Transverse colon (tissue), 4 donors: ENCODE data around the gene RTEL1. TPM values are rescaled to one million over a fixed set of nuclear protein-coding genes. Genes with fewer than 3 reads are reported as not detected.
A peak's percentile ranks its signal among the peaks of the same experiment; 100 is the strongest.

Source experiments
- DNase-seq: peaks from one replicate; pipeline ENCODE4 v3.0.0-alpha.2; 2019
- H3K27ac ChIP-seq, 4 donors: fragments of 200-600 bp; sonication (generic); 2 replicates each; pipeline ENCODE4 v1.5.1; 2016 to 2018; ENCODE audit warnings: inconsistent platforms in 4 of 4
- H3K27me3 ChIP-seq: fragments of 200-600 bp; sonication (generic); 2 replicates; pipeline ENCODE4 v1.5.1; 2017; ENCODE audit warnings: inconsistent platforms
- H3K36me3 ChIP-seq, 4 donors: fragments of 200-600 bp; sonication (generic); 2 replicates each; pipeline ENCODE4 v1.5.1; 2017 to 2019; ENCODE audit warnings: inconsistent platforms in 4 of 4
- H3K4me1 ChIP-seq, 4 donors: fragments of 200-600 bp; sonication (generic); 2 replicates each; pipeline ENCODE4 v1.5.1; 2017 to 2020; ENCODE audit warnings: inconsistent platforms in 4 of 4
- H3K4me3 ChIP-seq, 4 donors: fragments of 200-600 bp; sonication (generic); 1 replicate in 1 of 4; 2 replicates in 3 of 4; pipeline versions ENCODE4 v1.5.1 to v1.6.1; 2017 to 2019; ENCODE audit warnings: inconsistent platforms in 4 of 4
- H3K9me3 ChIP-seq, 2 donors: fragments of 200-600 bp; sonication (generic); 2 replicates each; pipeline ENCODE4 v1.5.1; 2017 to 2019; ENCODE audit warnings: inconsistent platforms in 2 of 2
- CTCF ChIP-seq, 5 experiments: fragments of 200-600 bp in 3 of 5; fragments of 450-650 bp in 2 of 5; sonication (generic) in 3 of 5; IDR thresholded peaks; 1 replicate in 2 of 5; 2 replicates in 3 of 5; pipeline ENCODE4 v1.5.1; 2016 to 2017; ENCODE audit warnings: antibody characterized with exemption in 5 of 5, inconsistent platforms in 3 of 5, mild to moderate bottlenecking in 2 of 5, moderate library complexity in 1 of 5
- EP300 ChIP-seq: sonication (generic); formaldehyde crosslinking; IDR thresholded peaks from one replicate; pipeline ENCODE4 v1.6.1; 2017; ENCODE audit warnings: antibody characterized with exemption, low read depth
- POLR2A ChIP-seq: fragments of 450-650 bp; IDR thresholded peaks from one replicate; pipeline ENCODE4 v1.6.1; 2016; ENCODE audit warnings: antibody characterized with exemption, mild to moderate bottlenecking, moderate library complexity
- POLR2AphosphoS5 ChIP-seq, 3 donors: sonication (generic); formaldehyde crosslinking; IDR thresholded peaks; one replicate each; pipeline ENCODE4 v1.6.1; 2016; ENCODE audit warnings: antibody characterized with exemption in 3 of 3
- WGBS, 2 donors: methylation state at CpG; one replicate each; pipeline ENCODE4 v1.1.5; 2018; ENCODE audit warnings: low coverage in 1 of 2; 5-methylcytosine and 5-hydroxymethylcytosine counted together
- in situ Hi-C, 4 donors: fragments of 200-750 bp; cut with MboI; loops; one replicate each; pipeline versions ENCODE4 v1.15.0 to v1.15.1; 2017; ENCODE audit warnings: low sequenced_read_pairs in 3 of 4, low pct_ligation_motif_present in 1 of 4, low pct_unique_long_range_greater_than_20kb in 1 of 4
- intact Hi-C: fragments of 100-400 bp; cut with DNase I; formaldehyde crosslinking; loops from one replicate; pipeline ENCODE4 v1.15.1; 2023; ENCODE audit warnings: low total_unique reads
- total RNA-seq, 4 donors: library from RNA; depleted of rRNA; stranded (reverse); fragments of >200 nt; gene quantifications; one replicate each; pipeline ENCODE4 v1.1.0, GENCODE V29; 2016

The RTEL1 gene
- total RNA-seq, 4 donors from 2014 or later: 18.8 to 84.9 (median 24.1) TPM

- intact Hi-C loops: no loop called here
- no peak for DNase-seq
- Histone ChIP-seq H3K27me3 (no peaks in the 10 kb centered on the region), H3K4me1 (peaks cover 0 to 10% (median 3%) of the 10 kb centered on the region in 4 donors), H3K27ac (no peak overlapping the region), H3K4me3 (no peak overlapping the region), H3K36me3 (peaks cover 0 to 9% (median 4%) of the 10 kb centered on the region in 4 donors), H3K9me3 (no peaks in the 10 kb centered on the region)
- WGBS, 2 donors: 94 to 100% methylated on average over 3 to 4 of the region's 4 CpGs
- TF ChIP-seq POLR2AphosphoS5 (IDR thresholded peaks at IDR 0.05): no peak
- no peak for TF ChIP-seq EP300
- no peak for TF ChIP-seq CTCF (IDR thresholded peaks at IDR 0.05)
- TF ChIP-seq POLR2A: no peak
- in situ Hi-C loops: no loop called here
These were observed 36.0 kb upstream of the RTEL1 start for GRCh38 chr20:63622096-63622495.

GRCh38 chr20:63622732-63623131 lies 35.4 kb upstream of the RTEL1 start:
- intact Hi-C loops: no loop called here
- H3K27ac ChIP-seq: no peak overlapping the region
- H3K9me3 ChIP-seq: no peaks in the 10 kb centered on the region
- H3K4me1 ChIP-seq: peaks cover 0 to 15% (median 3%) of the 10 kb centered on the region in 4 donors
- 93 to 95% methylated on average over 12 to 14 of the region's 14 CpGs for WGBS, 2 donors
- no peak overlapping the region for H3K4me3 ChIP-seq
- TF ChIP-seq CTCF (IDR thresholded peaks at IDR 0.05) (no peak), POLR2A (no peak), POLR2AphosphoS5 (IDR thresholded peaks at IDR 0.05) (no peak), EP300 (no peak)
- no peak for DNase-seq
- in situ Hi-C loops: no loop called here
- H3K27me3 ChIP-seq: no peaks in the 10 kb centered on the region
- H3K36me3 ChIP-seq: peaks cover 0 to 8% (median 1%) of the 10 kb centered on the region in 4 donors

- 76 to 93% methylated on average over 6 to 15 of the region's 15 CpGs for WGBS, 2 donors
- Histone ChIP-seq H3K27me3 (no peaks in the 10 kb centered on the region), H3K36me3 (no peaks in the 10 kb centered on the region), H3K4me3 (no peak overlapping the region), H3K9me3 (no peaks in the 10 kb centered on the region), H3K4me1 (peaks cover 8 to 27% (median 15%) of the 10 kb centered on the region in 4 donors), H3K27ac (no peak overlapping the region)
- intact Hi-C loops: no loop called here
- in situ Hi-C loops: no loop called here
- TF ChIP-seq CTCF (IDR thresholded peaks at IDR 0.05): no peak
- no peak for TF ChIP-seq EP300
- no peak for TF ChIP-seq POLR2A
- no peak for TF ChIP-seq POLR2AphosphoS5 (IDR thresholded peaks at IDR 0.05)
- no peak for DNase-seq
These were observed 33.6 kb upstream of the RTEL1 start for GRCh38 chr20:63624486-63624885.

- intact Hi-C loops: no loop called here
- Histone ChIP-seq H3K27ac (peak overlapping the region; percentile 93 to 100 (median 98)), H3K4me3 (peak overlapping the region; percentile 78 to 97 (median 94)), H3K27me3 (no peaks in the 10 kb centered on the region), H3K9me3 (no peaks in the 10 kb centered on the region), H3K36me3 (no peaks in the 10 kb centered on the region), H3K4me1 (peaks cover 8 to 27% (median 15%) of the 10 kb centered on the region in 4 donors)
- 23 to 40% methylated on average over 4 to 17 of the region's 36 CpGs for WGBS, 2 donors
- DNase-seq: peak; percentile 27
- in situ Hi-C loops: loop anchor here in 1 of 4 donors (25.0 kb wide), 1 partner anchor 89 kb away; the partner anchor contains the start of genes PTK6 and SRMS
- TF ChIP-seq EP300: no peak
- TF ChIP-seq POLR2AphosphoS5 (IDR thresholded peaks at IDR 0.05): no peak
- no peak for TF ChIP-seq CTCF (IDR thresholded peaks at IDR 0.05)
- no peak for TF ChIP-seq POLR2A
These were observed 32.2 kb upstream of the RTEL1 start for GRCh38 chr20:63625771-63626423.
